CD4-positive, alpha-beta T cell (primary cell): ENCODE data around the gene TLCD1. TPM values are rescaled to one million over a fixed set of nuclear protein-coding genes. Genes with fewer than 3 reads are reported as not detected.

Experiments
- ATAC-seq: fragments of 200-7000 bp; cut with Tn5 transposase; one replicate; pipeline ENCODE4 v1.10.0; 2022; ENCODE audit warnings: mild to moderate bottlenecking; ENCODE audit not compliant: poor library complexity
- CTCF ChIA-PET: fragments of 350-600 bp; sonication (Branson Sonifier 250); formaldehyde crosslinking; loops from one replicate; lab custom pipeline; 2021; ENCODE audit warnings: antibody characterized with exemption, inconsistent platforms; lab: Charles Lee
- POLR2A ChIA-PET: fragments of 350-600 bp; sonication (Branson Sonifier 250); formaldehyde crosslinking; loops from one replicate; lab custom pipeline; 2021; ENCODE audit warnings: antibody characterized with exemption, inconsistent platforms; lab: Charles Lee
- DNase-seq, 14 experiments: peaks; one replicate each; pipeline ENCODE4 v3.0.0-alpha.2; 2013 to 2020; ENCODE audit warnings: mixed read lengths in 2 of 14
- H3K27ac ChIP-seq, 2 donors: one replicate each; pipeline versions ENCODE4 v1.5.1 to v1.7.0; 2013; ENCODE audit warnings: low read length in 2 of 2, low read depth in 1 of 2, mild to moderate bottlenecking in 1 of 2
- H3K27me3 ChIP-seq, 2 experiments: 1 replicate in 1 of 2; 2 replicates in 1 of 2; pipeline versions ENCODE4 v1.6.1 to v1.7.0; 2013; ENCODE audit warnings: low read length in 2 of 2, control low read depth in 1 of 2, mild to moderate bottlenecking in 1 of 2, moderate library complexity in 1 of 2; ENCODE audit not compliant: insufficient read depth in 2 of 2, control insufficient read depth in 1 of 2
- H3K36me3 ChIP-seq: one replicate; pipeline ENCODE4 v1.6.1; 2013; ENCODE audit warnings: low read length, control low read depth; ENCODE audit not compliant: insufficient read depth
- H3K4me1 ChIP-seq: one replicate; pipeline ENCODE4 v1.6.1; 2013; ENCODE audit warnings: low read length, control low read depth; ENCODE audit not compliant: insufficient read depth
- H3K4me3 ChIP-seq: one replicate; pipeline ENCODE4 v1.5.1; 2013; ENCODE audit warnings: mild to moderate bottlenecking, low read length, moderate library complexity
- H3K9me3 ChIP-seq, 2 experiments: 1 replicate in 1 of 2; 2 replicates in 1 of 2; pipeline versions ENCODE4 v1.6.1 to v1.7.0; 2013; ENCODE audit warnings: low read length in 2 of 2, mild to moderate bottlenecking in 2 of 2, control low read depth in 1 of 2, moderate library complexity in 1 of 2; ENCODE audit not compliant: control insufficient read depth in 1 of 2, insufficient read depth in 1 of 2
- H3K27ac Mint-ChIP-seq: one replicate; pipeline ENCODE4 v1.8.0; 2020; ENCODE audit warnings: mixed read lengths
- H3K27me3 Mint-ChIP-seq: one replicate; pipeline ENCODE4 v1.8.0; 2021; ENCODE audit warnings: mixed read lengths
- H3K36me3 Mint-ChIP-seq: one replicate; pipeline ENCODE4 v1.8.0; 2021; ENCODE audit warnings: low read depth, mixed read lengths
- H3K4me1 Mint-ChIP-seq: one replicate; pipeline ENCODE4 v1.8.0; 2021; ENCODE audit warnings: low read depth, mixed read lengths
- H3K4me3 Mint-ChIP-seq: one replicate; pipeline ENCODE4 v1.8.0; 2020; ENCODE audit warnings: mild to moderate bottlenecking, mixed read lengths
- H3K9me3 Mint-ChIP-seq: one replicate; pipeline ENCODE4 v1.8.0; 2020; ENCODE audit warnings: mixed read lengths
- CTCF ChIP-seq: fragments of 200-600 bp; IDR thresholded peaks from one replicate; pipeline ENCODE4 v1.8.0; 2022; ENCODE audit warnings: antibody characterized with exemption, mild to moderate bottlenecking
- intact Hi-C, 2 experiments: fragments of 100-400 bp; cut with DNase I in 1 of 2; cut with micrococcal nuclease in 1 of 2; formaldehyde crosslinking; loops; one replicate each; pipeline versions ENCODE4 v1.15.1 to v1.9.0; 2023 to 2025; cut with DNase I, micrococcal nuclease
- polyA plus RNA-seq, 2 donors: library from polyadenylated mRNA; unstranded; fragments of 120-200 nt; gene quantifications; one replicate each; pipeline ENCODE4 v1.2.1, GENCODE V29; 2013
- total RNA-seq, 174 experiments: library from RNA in 2 of 174; stranded (reverse) in 2 of 174; gene quantifications; one replicate each; pipeline ENCODE4 v1.2.3 and lab custom pipeline; 2021 to 2026

Gene TLCD1
- total RNA-seq, result under 1 TPM; 0.39 to 0.60 TPM
- polyA plus RNA-seq (2013, experiment 1 of 2), result 0.25 TPM
- polyA plus RNA-seq (2013, experiment 2 of 2), result 0.69 TPM
- 0.13 to 24.1 (median 0.91) reads per million in 172 experiments for total RNA-seq (lab: John Stamatoyannopoulos, UW)

GRCh38 chr17:28726226-28726626 lies at the start of gene TLCD1:
Gene TLCD1 (minus strand): TSS chr17:28726233. CDS start chr17:28726097, 136 bp downstream.
- ChIA-PET CTCF (interaction anchor here (0.6 to 10.8 kb wide), 40 partner anchors 9 to 419 kb away, joined by 3 to 373 read pairs (median 4); partner anchors contain the start of genes BLTP2, DHRS13, FAM222B and FLOT2), POLR2A (interaction anchor here (0.6 to 6.5 kb wide), 24 partner anchors 10 to 568 kb away, joined by 3 to 268 read pairs (median 6); partner anchors contain the start of genes BLTP2, DHRS13, FAM222B and FLOT2)
- Histone ChIP-seq H3K36me3 (peaks cover 40% of the 10 kb centered on the region), H3K9me3 (no peaks in the 10 kb centered on the region), H3K4me1 (peaks cover 68% of the 10 kb centered on the region), H3K27ac (peak within 1 kb of the TSS; percentile 99 to 100), H3K27me3 (no peaks in the 10 kb centered on the region), H3K4me3 (peak within 1 kb of the TSS; percentile 75)
- peak within 1 kb of the TSS; percentile 100 for H3K27ac Mint-ChIP-seq
- DNase-seq (peak; percentile 32 to 84 (median 56)), ATAC-seq (no peak)
- no peak for TF ChIP-seq CTCF
- H3K4me1 Mint-ChIP-seq, result peaks cover 66% of the 10 kb centered on the region
- peaks cover 54% of the 10 kb centered on the region for H3K36me3 Mint-ChIP-seq
- intact Hi-C loops, result loop anchor here (2.0 to 5.0 kb wide), 7 partner anchors 36 to 391 kb away; partner anchors contain the start of gene BLTP2 (in 1 of the 2)
- H3K9me3 Mint-ChIP-seq, result no peaks in the 10 kb centered on the region
- H3K27me3 Mint-ChIP-seq, result no peaks in the 10 kb centered on the region
- peak within 1 kb of the TSS; percentile 98 for H3K4me3 Mint-ChIP-seq

DNA sequence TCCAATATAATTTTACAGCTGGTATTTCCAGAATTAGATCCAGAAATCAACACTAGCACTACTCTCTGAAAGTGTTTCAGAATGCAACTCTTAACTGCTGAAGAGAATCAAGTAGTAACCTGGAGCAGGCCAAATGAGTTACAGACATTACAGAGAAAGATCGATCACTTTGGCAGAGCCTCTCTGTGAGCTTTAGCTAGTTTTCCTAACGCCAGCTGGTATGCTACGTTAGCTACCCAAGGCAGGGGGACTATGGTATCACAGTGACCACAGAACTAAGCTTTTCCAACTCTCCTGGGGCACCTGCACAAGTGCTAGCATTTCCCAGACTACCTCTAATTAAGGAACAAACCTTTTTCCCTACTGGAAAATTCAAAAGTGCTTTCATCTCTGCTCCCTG lies 48.2 kb upstream of the TLCD1 start:
- DNase-seq, result no peak

DNA sequence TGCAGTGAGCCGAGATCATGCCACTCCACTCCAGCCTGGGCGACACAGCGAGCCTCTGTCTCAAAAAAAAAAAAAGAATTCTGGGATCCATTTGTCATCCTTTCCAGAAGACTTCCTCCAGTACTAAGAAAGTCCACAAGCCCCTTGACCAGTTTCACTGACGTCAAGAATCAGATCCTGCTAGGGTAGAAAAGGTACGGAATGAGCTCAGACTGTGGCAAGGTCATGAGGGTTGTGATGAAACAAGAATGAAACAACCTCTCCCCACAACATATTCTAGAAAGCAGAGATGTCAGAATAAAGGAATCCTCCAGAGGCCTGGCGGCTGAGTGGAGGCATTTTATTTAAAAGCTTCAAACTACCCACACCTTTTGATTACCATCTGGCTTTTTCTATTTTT lies 47.7 kb upstream of the TLCD1 start:
- peaks cover 8% of the 10 kb centered on the region for H3K36me3 ChIP-seq
- no peak overlapping the region for H3K4me3 ChIP-seq
- ATAC-seq, result no peak
- H3K27ac ChIP-seq, result no peak overlapping the region
- DNase-seq, result no peak
- intact Hi-C loops, result no loop called here
- Mint-ChIP-seq H3K9me3 (no peaks in the 10 kb centered on the region), H3K4me1 (peaks cover 30% of the 10 kb centered on the region), H3K27me3 (no peaks in the 10 kb centered on the region), H3K36me3 (peaks cover 24% of the 10 kb centered on the region), H3K4me3 (no peak overlapping the region), H3K27ac (no peak overlapping the region)
- TF ChIP-seq CTCF, result no peak
- H3K27me3 ChIP-seq, result no peaks in the 10 kb centered on the region
- peaks cover 9% of the 10 kb centered on the region for H3K4me1 ChIP-seq
- POLR2A ChIA-PET, result interaction anchor here (0.9 to 1.3 kb wide), 2 partner anchors 45 to 47 kb away, joined by 3 to 6 read pairs; partner anchors contain the start of genes NEK8 and TLCD1
- no peaks in the 10 kb centered on the region for H3K9me3 ChIP-seq
- CTCF ChIA-PET, result interaction anchor here (0.7 to 1.9 kb wide), 4 partner anchors 10 to 73 kb away, joined by 3 to 10 read pairs (median 4); no protein-coding TSS in a partner anchor

More for the DNA sequence above, 48.2 kb upstream of the TLCD1 start:
- Mint-ChIP-seq H3K27ac (no peak overlapping the region), H3K27me3 (no peaks in the 10 kb centered on the region), H3K4me3 (no peak overlapping the region), H3K36me3 (peaks cover 29% of the 10 kb centered on the region), H3K4me1 (peaks cover 35% of the 10 kb centered on the region), H3K9me3 (no peaks in the 10 kb centered on the region)
- ChIA-PET CTCF (interaction anchor here (0.7 to 1.9 kb wide), 4 partner anchors 11 to 72 kb away, joined by 3 to 10 read pairs (median 4); no protein-coding TSS in a partner anchor), POLR2A (interaction anchor here (0.9 to 1.3 kb wide), 2 partner anchors 46 to 48 kb away, joined by 3 to 6 read pairs; partner anchors contain the start of genes NEK8 and TLCD1)
- TF ChIP-seq CTCF, result no peak
- Histone ChIP-seq H3K27me3 (no peaks in the 10 kb centered on the region), H3K36me3 (peaks cover 8% of the 10 kb centered on the region), H3K9me3 (no peaks in the 10 kb centered on the region), H3K27ac (no peak overlapping the region), H3K4me1 (peaks cover 9% of the 10 kb centered on the region), H3K4me3 (no peak overlapping the region)
- no peak for ATAC-seq
- intact Hi-C loops, result no loop called here
